ENCODE measurements around the gene P2RY14.

The P2RY14 gene

GRCh38 chr3:151275091-151275490 is 3.3 kb downstream of the P2RY14 start:
- CTCF ChIA-PET, result interaction anchor here (1.5 to 9.1 kb wide), 4 partner anchors 11 to 119 kb away, joined by 3 to 120 read pairs (median 4); no protein-coding TSS in a partner anchor
- no peak for DNase-seq (ENCODE audit: extremely low spot score)
- POLR2A ChIA-PET, result no interaction called here
- no peak for TF ChIP-seq CTCF (IDR thresholded peaks at IDR 0.05; ENCODE audit: control extremely low read depth, extremely low read depth, low read depth, missing control alignments)

- DNase-seq (ENCODE audit: extremely low spot score), result no peak
- ChIA-PET POLR2A (no interaction called here), CTCF (no interaction called here)
- TF ChIP-seq CTCF (IDR thresholded peaks at IDR 0.05; ENCODE audit: control extremely low read depth, extremely low read depth, low read depth, missing control alignments), result no peak
These were observed 8.7 kb downstream of the P2RY14 start for GRCh38 chr3:151269631-151270030.

GRCh38 chr3:151268267-151269235 is 9.8 kb downstream of the P2RY14 start:
- POLR2A ChIA-PET, result no interaction called here
- CTCF ChIA-PET, result interaction anchor here (0.7 to 3.4 kb wide), 12 partner anchors 8 to 101 kb away, joined by 3 to 24 read pairs (median 4); partner anchors contain the start of gene P2RY14
- DNase-seq (ENCODE audit: extremely low spot score), result no peak
- TF ChIP-seq CTCF (IDR thresholded peaks at IDR 0.05; ENCODE audit: control extremely low read depth, extremely low read depth, low read depth, missing control alignments), result no peak

GRCh38 chr3:151267066-151267465 is 11.3 kb downstream of the P2RY14 start:
- TF ChIP-seq CTCF (IDR thresholded peaks at IDR 0.05; ENCODE audit: control extremely low read depth, extremely low read depth, low read depth, missing control alignments), result no peak
- POLR2A ChIA-PET, result no interaction called here
- DNase-seq (ENCODE audit: extremely low spot score), result no peak
- CTCF ChIA-PET, result interaction anchor here (1.3 to 3.4 kb wide), 8 partner anchors 9 to 99 kb away, joined by 3 to 24 read pairs (median 8); partner anchors contain the start of gene P2RY14

- TF ChIP-seq CTCF (IDR thresholded peaks at IDR 0.05; ENCODE audit: control extremely low read depth, extremely low read depth, low read depth, missing control alignments), result no peak
- POLR2A ChIA-PET, result interaction anchor here (0.6 kb wide), 1 partner anchor 1226 kb away, joined by 3 read pairs; no protein-coding TSS in a partner anchor
- DNase-seq (ENCODE audit: extremely low spot score), result peak; percentile 36
- CTCF ChIA-PET, result interaction anchor here (2.0 to 3.4 kb wide), 2 partner anchors 14 to 37 kb away, joined by 9 to 24 read pairs; partner anchors contain the start of gene P2RY14
These were observed 12.5 kb downstream of the P2RY14 start for GRCh38 chr3:151265866-151266265.

GRCh38 chr3:151265166-151265565 is 13.2 kb downstream of the P2RY14 start:
- TF ChIP-seq CTCF (IDR thresholded peaks at IDR 0.05; ENCODE audit: control extremely low read depth, extremely low read depth, low read depth, missing control alignments), result no peak
- no peak for DNase-seq (ENCODE audit: extremely low spot score)
- POLR2A ChIA-PET, result interaction anchor here (0.6 kb wide), 1 partner anchor 1226 kb away, joined by 3 read pairs; no protein-coding TSS in a partner anchor
- CTCF ChIA-PET, result interaction anchor here (3.4 kb wide), 1 partner anchor 14 kb away, joined by 24 read pairs; the partner anchor contains the start of gene P2RY14
